Astrocyte (in vitro differentiated cells and primary cell): ENCODE results near the gene PTMA. TPM values are rescaled to one million over a fixed set of nuclear protein-coding genes. Genes with fewer than 3 reads are reported as not detected.

Experiments used
- DNase-seq: peaks from one replicate; pipeline ENCODE4 v3.0.0-alpha.2; 2010; ENCODE audit warnings: low read depth
- FAIRE-seq: peaks from 2 replicates; lab custom pipeline; 2011; peaks lifted over from hg19 to GRCh38; lab: Jason Lieb, UNC
- H2AFZ ChIP-seq: 2 replicates; pipeline ENCODE4 v1.6.0; 2012; ENCODE audit warnings: low read depth, low read length, inconsistent platforms
- H3K27ac ChIP-seq: 2 replicates; pipeline ENCODE4 v1.5.1; 2011; ENCODE audit warnings: low read depth, low read length, inconsistent platforms
- H3K27me3 ChIP-seq: 2 replicates; pipeline ENCODE4 v1.6.0; 2011; ENCODE audit warnings: low read length, inconsistent platforms; ENCODE audit not compliant: insufficient read depth
- H3K36me3 ChIP-seq: 2 replicates; pipeline ENCODE4 v1.5.1; 2011; ENCODE audit warnings: low read length, inconsistent platforms; ENCODE audit not compliant: insufficient read depth
- H3K4me1 ChIP-seq: 2 replicates; pipeline ENCODE4 v1.5.1; 2011; ENCODE audit warnings: low read length, inconsistent platforms; ENCODE audit not compliant: insufficient read depth
- H3K4me2 ChIP-seq: 2 replicates; pipeline ENCODE4 v1.6.0; 2012; ENCODE audit warnings: low read length, inconsistent platforms
- H3K4me3 ChIP-seq: 2 replicates; pipeline ENCODE4 v1.5.1; 2011; ENCODE audit warnings: low read depth, mild to moderate bottlenecking, low read length, inconsistent platforms; ENCODE audit not compliant: insufficient read depth
- H3K79me2 ChIP-seq: 2 replicates; pipeline ENCODE4 v1.6.0; 2012; ENCODE audit warnings: mild to moderate bottlenecking, low read length, inconsistent platforms; ENCODE audit not compliant: insufficient read depth
- H3K9ac ChIP-seq: 2 replicates; pipeline ENCODE4 v1.6.0; 2012; ENCODE audit warnings: mild to moderate bottlenecking, low read length, inconsistent platforms
- H3K9me3 ChIP-seq: 2 replicates; pipeline ENCODE4 v1.5.1; 2012; ENCODE audit warnings: low read depth, mild to moderate bottlenecking, low read length, inconsistent platforms; ENCODE audit not compliant: insufficient read depth
- H4K20me1 ChIP-seq: 2 replicates; pipeline ENCODE4 v1.6.0; 2012; ENCODE audit warnings: low read length, inconsistent platforms; ENCODE audit not compliant: insufficient read depth
- H3K27ac Mint-ChIP-seq: one replicate; pipeline ENCODE4 v1.8.0; 2021; ENCODE audit warnings: mild to moderate bottlenecking, mixed read lengths; ENCODE audit not compliant: unreplicated experiment
- H3K27me3 Mint-ChIP-seq: one replicate; pipeline ENCODE4 v1.8.0; 2021; ENCODE audit warnings: low read depth, mixed read lengths; ENCODE audit not compliant: unreplicated experiment
- H3K36me3 Mint-ChIP-seq: one replicate; pipeline ENCODE4 v1.8.0; 2021; ENCODE audit warnings: low read depth, mixed read lengths; ENCODE audit not compliant: unreplicated experiment
- H3K4me1 Mint-ChIP-seq: one replicate; pipeline ENCODE4 v1.8.0; 2021; ENCODE audit warnings: low read depth, mixed read lengths; ENCODE audit not compliant: unreplicated experiment
- H3K4me3 Mint-ChIP-seq: one replicate; pipeline ENCODE4 v1.8.0; 2021; ENCODE audit warnings: mild to moderate bottlenecking, moderate library complexity, mixed read lengths; ENCODE audit not compliant: unreplicated experiment
- H3K9me3 Mint-ChIP-seq: one replicate; pipeline ENCODE4 v1.8.0; 2021; ENCODE audit warnings: mild to moderate bottlenecking, mixed read lengths; ENCODE audit not compliant: unreplicated experiment
- CTCF ChIP-seq: IDR thresholded peaks from 2 replicates; pipeline ENCODE4 v1.5.1; 2011; ENCODE audit warnings: low read depth, mild to moderate bottlenecking, inconsistent platforms, low read length, moderate library complexity; ENCODE audit not compliant: insufficient read depth
- EZH2 ChIP-seq: IDR thresholded peaks from 2 replicates; pipeline ENCODE4 v1.6.1; 2012; ENCODE audit warnings: mild to moderate bottlenecking, low read length, inconsistent platforms; ENCODE audit not compliant: insufficient read depth
- total RNA-seq: library from RNA; stranded (reverse); gene quantifications from 2 replicates; pipeline ENCODE4 v1.2.1, GENCODE V29; 2021

PTMA gene
- total RNA-seq, 1 donor from 2014 or later: 469 TPM

GRCh38 chr2:231680285-231680991 lies 27.9 kb upstream of the PTMA start:
- H2AFZ ChIP-seq: peak overlapping the region; percentile 87
- no peaks in the 10 kb centered on the region for H4K20me1 ChIP-seq
- H3K27ac Mint-ChIP-seq: no peak overlapping the region
- H3K36me3 Mint-ChIP-seq: no peaks in the 10 kb centered on the region
- H3K4me1 ChIP-seq: peaks cover 11% of the 10 kb centered on the region
- H3K79me2 ChIP-seq: no peaks in the 10 kb centered on the region
- peak overlapping the region; percentile 39 for H3K4me3 ChIP-seq
- H3K4me3 Mint-ChIP-seq: peak overlapping the region; percentile 79
- H3K36me3 ChIP-seq: no peaks in the 10 kb centered on the region
- peak overlapping the region; percentile 89 for H3K9ac ChIP-seq
- DNase-seq (no peak), FAIRE-seq (no peak)
- peak overlapping the region; percentile 88 for H3K4me2 ChIP-seq
- H3K27me3 ChIP-seq: no peaks in the 10 kb centered on the region
- peaks cover 7% of the 10 kb centered on the region for H3K27me3 Mint-ChIP-seq
- H3K9me3 ChIP-seq: no peaks in the 10 kb centered on the region
- no peaks in the 10 kb centered on the region for H3K9me3 Mint-ChIP-seq
- peak overlapping the region; percentile 65 for H3K27ac ChIP-seq
- H3K4me1 Mint-ChIP-seq: peaks cover 4% of the 10 kb centered on the region
- TF ChIP-seq EZH2 (no peak), CTCF (no peak)

- Histone ChIP-seq H4K20me1 (no peaks in the 10 kb centered on the region), H3K9ac (peak overlapping the region; percentile 89), H3K79me2 (no peaks in the 10 kb centered on the region), H3K9me3 (no peaks in the 10 kb centered on the region), H3K27ac (peak overlapping the region; percentile 73), H3K4me3 (peak overlapping the region; percentile 55), H3K4me1 (peaks cover 11% of the 10 kb centered on the region), H3K27me3 (no peaks in the 10 kb centered on the region), H3K4me2 (peak overlapping the region; percentile 88), H3K36me3 (no peaks in the 10 kb centered on the region), H2AFZ (peak overlapping the region; percentile 87)
- H3K4me3 Mint-ChIP-seq: peak overlapping the region; percentile 74
- H3K27me3 Mint-ChIP-seq: peaks cover 10% of the 10 kb centered on the region
- no peaks in the 10 kb centered on the region for H3K9me3 Mint-ChIP-seq
- FAIRE-seq (no peak), DNase-seq (peak; percentile 68)
- peak overlapping the region; percentile 93 for H3K27ac Mint-ChIP-seq
- H3K36me3 Mint-ChIP-seq: no peaks in the 10 kb centered on the region
- H3K4me1 Mint-ChIP-seq: peaks cover 4% of the 10 kb centered on the region
- no peak for TF ChIP-seq EZH2
- TF ChIP-seq CTCF: no peak
Observed at GRCh38 chr2:231680992-231681852, 27.1 kb upstream of the PTMA start.
